HG03558 (cell line): ENCODE results near the gene KLHL7.

Experiments used
- ATAC-seq: cut with Tn5 transposase; IDR thresholded peaks from one replicate; pipeline ENCODE4 v1.9.1; 2021; ENCODE audit warnings: moderate number of reproducible peaks; ENCODE audit not compliant: unreplicated experiment; ENCODE audit errors: extremely low read depth

Gene KLHL7

GRCh38 chr7:23105644-23106056 lies at the start of gene KLHL7:
Gene KLHL7 (plus strand): TSS chr7:23105785. CDS start chr7:23106027, 242 bp downstream.
- ATAC-seq: peak; percentile 94

- ATAC-seq: no peak
Observed at GRCh38 chr7:23058408-23059096, 47.0 kb upstream of the KLHL7 start.

- no peak for ATAC-seq
Observed at GRCh38 chr7:23061327-23061726, 44.3 kb upstream of the KLHL7 start.

GRCh38 chr7:23062452-23062851 lies 43.1 kb upstream of the KLHL7 start:
- ATAC-seq: no peak

GRCh38 chr7:23065974-23066373 lies 39.6 kb upstream of the KLHL7 start:
- no peak for ATAC-seq

GRCh38 chr7:23067271-23067670 lies 38.3 kb upstream of the KLHL7 start:
- ATAC-seq: no peak

GRCh38 chr7:23072048-23072447 lies 33.5 kb upstream of the KLHL7 start:
- no peak for ATAC-seq

GRCh38 chr7:23072922-23073321 lies 32.7 kb upstream of the KLHL7 start:
- ATAC-seq: no peak

- ATAC-seq: no peak
Observed at GRCh38 chr7:23074443-23075261, 30.9 kb upstream of the KLHL7 start.

GRCh38 chr7:23075571-23075970 lies 30.0 kb upstream of the KLHL7 start:
- ATAC-seq: no peak

- no peak for ATAC-seq
Observed at GRCh38 chr7:23076772-23077171, 28.8 kb upstream of the KLHL7 start.

- ATAC-seq: no peak
Observed at GRCh38 chr7:23093111-23093510, 12.5 kb upstream of the KLHL7 start.

GRCh38 chr7:23093546-23093945 lies 12.0 kb upstream of the KLHL7 start:
- ATAC-seq: no peak

GRCh38 chr7:23096518-23097290 lies 8.9 kb upstream of the KLHL7 start:
- no peak for ATAC-seq

- ATAC-seq: no peak
Observed at GRCh38 chr7:23098029-23098428, 7.6 kb upstream of the KLHL7 start.

GRCh38 chr7:23098460-23098859 lies 7.1 kb upstream of the KLHL7 start:
- no peak for ATAC-seq

GRCh38 chr7:23100697-23101096 lies 4.9 kb upstream of the KLHL7 start:
- no peak for ATAC-seq

- ATAC-seq: peak; percentile 6
Observed at GRCh38 chr7:23105086-23105643, 420 bp upstream of the KLHL7 start.

- ATAC-seq: no peak
Observed at GRCh38 chr7:23106057-23106822, 655 bp downstream of the KLHL7 start.
